Diencephalon (tissue), 1 donor: ENCODE results near the gene BRIX1. TPM values are rescaled to one million over a fixed set of nuclear protein-coding genes. Genes with fewer than 3 reads are reported as not detected.

ENCODE experiments used
- total RNA-seq: library from RNA; depleted of rRNA; stranded (reverse); fragments of >200 nt; gene quantifications from one replicate; pipeline ENCODE4 v1.2.3, GENCODE V29; 2014

The BRIX1 gene
- total RNA-seq = 38.3 TPM

GRCh38 chr5:34915139-34915855 is at the start of gene BRIX1, which contains the start of gene RAD1:
TSS of gene BRIX1 (plus strand) at chr5:34915711. CDS start at chr5:34915739, 28 bp downstream.
TSS of gene RAD1 (minus strand) at chr5:34915504. CDS start at chr5:34914892, 612 bp downstream.

GRCh38 chr5:34929134-34929719 is 13.7 kb downstream of the BRIX1 start, which contains the start of gene DNAJC21:
TSS of gene DNAJC21 (plus strand) at chr5:34929559. CDS start at chr5:34929820, 261 bp downstream.

Other genes with a start within 250 kb of the BRIX1 start
- 7.6 TPM for gene TTC23L, start 76.5 kb upstream of the BRIX1 start, total RNA-seq
- 40.4 TPM for gene RAD1, start 207 bp upstream of the BRIX1 start, total RNA-seq
- 27.5 TPM for gene DNAJC21, start 13.8 kb downstream of the BRIX1 start, total RNA-seq
- gene AGXT2, start 132.2 kb downstream of the BRIX1 start, total RNA-seq = 0.23 TPM